Panc1 (cell line): ENCODE results near the gene CLSTN2.

Experiments
- CTCF ChIP-seq: fragments of 450-650 bp; IDR thresholded peaks from 2 replicates; pipeline ENCODE4 v1.5.1; 2017; ENCODE audit warnings: mild to moderate bottlenecking
- POLR2AphosphoS5 ChIP-seq: IDR thresholded peaks from 2 replicates; pipeline ENCODE4 v1.6.1; 2012; ENCODE audit warnings: mild to moderate bottlenecking, low read depth, low read length, moderate library complexity
- REST ChIP-seq, 2 experiments: IDR thresholded peaks; 2 replicates each; pipeline ENCODE4 v1.6.1; 2011 to 2012; ENCODE audit warnings: low read depth in 2 of 2, control low read depth in 1 of 2, low read length in 1 of 2, mild to moderate bottlenecking in 1 of 2, moderate library complexity in 1 of 2; ENCODE audit not compliant: insufficient read depth in 1 of 2
- SIN3A ChIP-seq: IDR thresholded peaks from 2 replicates; pipeline ENCODE4 v1.6.1; 2012; ENCODE audit warnings: low read depth, mild to moderate bottlenecking, low read length, moderate library complexity, borderline replicate concordance; ENCODE audit not compliant: insufficient read depth
- TCF7L2 ChIP-seq: IDR thresholded peaks from 2 replicates; pipeline ENCODE4 v1.6.1; 2011; ENCODE audit warnings: mild to moderate bottlenecking, low read depth, low read length, inconsistent platforms

GRCh38 chr3:139888561-139889140, 46.3 kb upstream of the CLSTN2 start:
- TF ChIP-seq CTCF, result no peak
- no peak for TF ChIP-seq POLR2AphosphoS5
- no peak for TF ChIP-seq REST (IDR thresholded peaks at IDR 0.05; ENCODE audit: insufficient read depth in 1 of 2, low read depth in 2 of 2, low read length in 1 of 2)
- no peak for TF ChIP-seq SIN3A
- no peak for TF ChIP-seq TCF7L2
